IPS DF 6.9 (cell line): ENCODE data around the gene SEPTIN8.

Experiments used
- DNase-seq: peaks from one replicate; pipeline ENCODE4 v3.0.0-alpha.2; 2013; ENCODE audit warnings: low read depth, low spot score
- H3K27ac ChIP-seq: one replicate; pipeline ENCODE4 v1.5.1; 2013; ENCODE audit warnings: low read length, control low read depth
- H3K27me3 ChIP-seq: 2 replicates; pipeline ENCODE4 v1.6.1; 2013; ENCODE audit warnings: mild to moderate bottlenecking, low read length; ENCODE audit not compliant: control insufficient read depth, insufficient read depth
- H3K36me3 ChIP-seq: 2 replicates; pipeline ENCODE4 v1.6.1; 2013; ENCODE audit warnings: low read length; ENCODE audit not compliant: control insufficient read depth, insufficient read depth
- H3K4me1 ChIP-seq: 2 replicates; pipeline ENCODE4 v1.6.1; 2013; ENCODE audit warnings: low read length; ENCODE audit not compliant: control insufficient read depth, insufficient read depth
- H3K4me3 ChIP-seq: 2 replicates; pipeline ENCODE4 v1.5.1; 2013; ENCODE audit warnings: mild to moderate bottlenecking, low read length
- H3K9me3 ChIP-seq: 2 replicates; pipeline ENCODE4 v1.6.1; 2013; ENCODE audit warnings: low read length, inconsistent platforms; ENCODE audit not compliant: control insufficient read depth, insufficient read depth
- WGBS: extraction: QIAGEN DNeasy Blood & Tissue Kit; methylation state at CpG from one replicate; pipeline ENCODE4 v1.1.7; 2013; ENCODE audit warnings: mixed read lengths, missing lambda C conversion rate; ENCODE audit not compliant: insufficient read length, insufficient coverage; 5-methylcytosine and 5-hydroxymethylcytosine counted together

Gene SEPTIN8

GRCh38 chr5:132777209-132778069 is at the start of gene SEPTIN8:
Gene SEPTIN8 (minus strand): TSS chr5:132777239. CDS start chr5:132777137, 102 bp downstream.
- DNase-seq: no peak
- WGBS: no CpG with 5 or more reads among the region's 82 CpGs
- Histone ChIP-seq H3K27ac (no peak within 1 kb of the TSS), H3K4me1 (peaks cover 6% of the 10 kb centered on the region; the same call in 1 of the 2 replicates), H3K36me3 (no peaks in the 10 kb centered on the region), H3K27me3 (peaks cover 14% of the 10 kb centered on the region), H3K9me3 (no peaks in the 10 kb centered on the region), H3K4me3 (peak within 1 kb of the TSS; percentile 43)

GRCh38 chr5:132826424-132827082 is 49.5 kb upstream of the SEPTIN8 start:
- no CpG with 5 or more reads among the region's 6 CpGs for WGBS
- no peaks in the 10 kb centered on the region for H3K9me3 ChIP-seq
- DNase-seq: no peak

GRCh38 chr5:132825834-132826391 is 48.9 kb upstream of the SEPTIN8 start:
- no CpG with 5 or more reads among the region's 43 CpGs for WGBS
- DNase-seq: no peak
- H3K4me1 ChIP-seq: peaks cover 4% of the 10 kb centered on the region
- H3K27ac ChIP-seq: no peak overlapping the region
- H3K36me3 ChIP-seq: no peaks in the 10 kb centered on the region
- H3K27me3 ChIP-seq: peaks cover 23% of the 10 kb centered on the region
- H3K4me3 ChIP-seq: peak overlapping the region; percentile 25; the same call in 1 of the 2 replicates
- H3K9me3 ChIP-seq: no peaks in the 10 kb centered on the region

More at GRCh38 chr5:132826424-132827082, 49.5 kb upstream of the SEPTIN8 start:
- no peak overlapping the region for H3K4me3 ChIP-seq
- peaks cover 4% of the 10 kb centered on the region for H3K4me1 ChIP-seq
- H3K27me3 ChIP-seq: peaks cover 23% of the 10 kb centered on the region
- H3K36me3 ChIP-seq: no peaks in the 10 kb centered on the region
- no peak overlapping the region for H3K27ac ChIP-seq

- Histone ChIP-seq H3K9me3 (no peaks in the 10 kb centered on the region), H3K27me3 (peaks cover 23% of the 10 kb centered on the region), H3K4me1 (peaks cover 4% of the 10 kb centered on the region), H3K27ac (no peak overlapping the region), H3K36me3 (no peaks in the 10 kb centered on the region), H3K4me3 (peak overlapping the region; percentile 25; the same call in 1 of the 2 replicates)
- no peak for DNase-seq
- no CpG with 5 or more reads among the region's 71 CpGs for WGBS
These were observed 48.2 kb upstream of the SEPTIN8 start for GRCh38 chr5:132825033-132825833.

- Histone ChIP-seq H3K36me3 (no peaks in the 10 kb centered on the region), H3K27ac (no peak overlapping the region), H3K27me3 (peaks cover 19% of the 10 kb centered on the region; the same call in 1 of the 2 replicates), H3K9me3 (no peaks in the 10 kb centered on the region), H3K4me1 (peaks cover 4% of the 10 kb centered on the region), H3K4me3 (no peak overlapping the region)
- no peak for DNase-seq
- WGBS: no CpG with 5 or more reads among the region's 3 CpGs
These were observed 47.4 kb upstream of the SEPTIN8 start for GRCh38 chr5:132824426-132824825.

- H3K9me3 ChIP-seq: no peaks in the 10 kb centered on the region
- peaks cover 4% of the 10 kb centered on the region for H3K4me1 ChIP-seq
- WGBS: no CpG with 5 or more reads among the region's 7 CpGs
- no peak for DNase-seq
- peak overlapping the region; percentile 6; the same call in 1 of the 2 replicates for H3K4me3 ChIP-seq
- H3K27me3 ChIP-seq: peaks cover 12% of the 10 kb centered on the region; the same call in 1 of the 2 replicates
- H3K27ac ChIP-seq: no peak overlapping the region
- no peaks in the 10 kb centered on the region for H3K36me3 ChIP-seq
These were observed 46.5 kb upstream of the SEPTIN8 start for GRCh38 chr5:132823481-132824050.

- Histone ChIP-seq H3K36me3 (no peaks in the 10 kb centered on the region), H3K4me3 (peak overlapping the region; percentile 15; the same call in 1 of the 2 replicates), H3K9me3 (no peaks in the 10 kb centered on the region), H3K27ac (no peak overlapping the region), H3K27me3 (peaks cover 12% of the 10 kb centered on the region; the same call in 1 of the 2 replicates), H3K4me1 (peaks cover 4% of the 10 kb centered on the region)
- WGBS: no CpG with 5 or more reads among the region's 68 CpGs
- DNase-seq: no peak
These were observed 45.8 kb upstream of the SEPTIN8 start for GRCh38 chr5:132822650-132823480.

- no peak for DNase-seq
- Histone ChIP-seq H3K27me3 (peaks cover 11% of the 10 kb centered on the region; the same call in 1 of the 2 replicates), H3K4me1 (peaks cover 4% of the 10 kb centered on the region), H3K9me3 (no peaks in the 10 kb centered on the region), H3K4me3 (no peak overlapping the region), H3K36me3 (no peaks in the 10 kb centered on the region), H3K27ac (no peak overlapping the region)
- WGBS: no CpG with 5 or more reads among the region's 1 CpG
These were observed 44.8 kb upstream of the SEPTIN8 start for GRCh38 chr5:132821791-132822190.

- Histone ChIP-seq H3K36me3 (no peaks in the 10 kb centered on the region), H3K27me3 (peaks cover 10% of the 10 kb centered on the region; the same call in 1 of the 2 replicates), H3K9me3 (no peaks in the 10 kb centered on the region), H3K27ac (no peak overlapping the region), H3K4me1 (peaks cover 4% of the 10 kb centered on the region), H3K4me3 (no peak overlapping the region)
- DNase-seq: no peak
- no CpG with 5 or more reads among the region's 3 CpGs for WGBS
These were observed 44.3 kb upstream of the SEPTIN8 start for GRCh38 chr5:132821350-132821749.
